Fibroblast of villous mesenchyme (primary cell): ENCODE data around the gene RFX3. TPM values are rescaled to one million over a fixed set of nuclear protein-coding genes. Genes with fewer than 3 reads are reported as not detected.
A peak's percentile ranks its signal among the peaks of the same experiment; 100 is the strongest.

Experiments used
- DNase-seq: peaks from one replicate; pipeline ENCODE4 v3.0.0-alpha.2; 2010; ENCODE audit warnings: low read depth
- H3K4me3 ChIP-seq: 2 replicates; pipeline ENCODE4 v1.5.1; 2011; ENCODE audit warnings: low read depth, mild to moderate bottlenecking, low read length
- total RNA-seq: library from RNA; depleted of rRNA; stranded (reverse); fragments of >200 nt; gene quantifications from 2 replicates; pipeline ENCODE4 v1.2.3, GENCODE V29; 2012
- TF ChIP-seq, protein P1 (sequence below): IDR thresholded peaks from 2 replicates; pipeline ENCODE4 v1.5.1; 2012; ENCODE audit warnings: low read depth, mild to moderate bottlenecking, low read length; ENCODE audit not compliant: insufficient read depth

RFX3 gene
- total RNA-seq, 1 donor, result 3.5 TPM

DNA sequence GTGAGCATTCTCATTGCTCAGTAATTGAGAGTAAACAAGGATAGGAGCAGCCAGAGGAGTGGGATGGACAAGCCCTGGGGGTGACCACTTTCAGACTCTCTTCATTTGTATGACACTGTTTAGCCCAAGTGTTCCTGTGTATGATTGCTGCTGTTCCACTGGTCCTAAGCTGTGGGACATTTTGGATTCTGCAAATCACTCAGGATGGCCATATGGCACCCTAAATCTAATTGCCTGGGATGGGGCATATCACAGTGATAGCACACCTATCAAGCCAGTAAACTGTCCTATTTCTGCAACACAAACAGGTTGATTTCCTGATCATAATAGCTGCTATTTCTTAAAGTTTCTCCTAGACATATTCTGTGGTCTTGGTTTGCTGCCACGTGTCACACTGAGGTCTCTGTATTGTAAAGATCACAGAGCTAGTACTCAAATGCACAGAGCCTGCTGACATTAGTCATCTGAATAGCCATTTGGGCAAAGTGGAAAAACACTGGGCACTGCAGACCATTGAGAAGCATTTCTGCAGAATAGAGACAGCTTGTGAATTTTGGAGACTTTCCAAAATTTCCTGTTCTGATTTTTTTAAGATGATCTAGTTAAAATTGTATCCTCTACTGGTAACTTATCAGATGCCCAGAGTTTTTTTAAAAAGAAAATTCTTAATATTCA lies 320.2 kb downstream of the RFX3 start:
- TF ChIP-seq, protein P1, sequence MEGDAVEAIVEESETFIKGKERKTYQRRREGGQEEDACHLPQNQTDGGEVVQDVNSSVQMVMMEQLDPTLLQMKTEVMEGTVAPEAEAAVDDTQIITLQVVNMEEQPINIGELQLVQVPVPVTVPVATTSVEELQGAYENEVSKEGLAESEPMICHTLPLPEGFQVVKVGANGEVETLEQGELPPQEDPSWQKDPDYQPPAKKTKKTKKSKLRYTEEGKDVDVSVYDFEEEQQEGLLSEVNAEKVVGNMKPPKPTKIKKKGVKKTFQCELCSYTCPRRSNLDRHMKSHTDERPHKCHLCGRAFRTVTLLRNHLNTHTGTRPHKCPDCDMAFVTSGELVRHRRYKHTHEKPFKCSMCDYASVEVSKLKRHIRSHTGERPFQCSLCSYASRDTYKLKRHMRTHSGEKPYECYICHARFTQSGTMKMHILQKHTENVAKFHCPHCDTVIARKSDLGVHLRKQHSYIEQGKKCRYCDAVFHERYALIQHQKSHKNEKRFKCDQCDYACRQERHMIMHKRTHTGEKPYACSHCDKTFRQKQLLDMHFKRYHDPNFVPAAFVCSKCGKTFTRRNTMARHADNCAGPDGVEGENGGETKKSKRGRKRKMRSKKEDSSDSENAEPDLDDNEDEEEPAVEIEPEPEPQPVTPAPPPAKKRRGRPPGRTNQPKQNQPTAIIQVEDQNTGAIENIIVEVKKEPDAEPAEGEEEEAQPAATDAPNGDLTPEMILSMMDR, result no peak
- DNase-seq, result peak; percentile 2
- H3K4me3 ChIP-seq, result no peak overlapping the region

DNA sequence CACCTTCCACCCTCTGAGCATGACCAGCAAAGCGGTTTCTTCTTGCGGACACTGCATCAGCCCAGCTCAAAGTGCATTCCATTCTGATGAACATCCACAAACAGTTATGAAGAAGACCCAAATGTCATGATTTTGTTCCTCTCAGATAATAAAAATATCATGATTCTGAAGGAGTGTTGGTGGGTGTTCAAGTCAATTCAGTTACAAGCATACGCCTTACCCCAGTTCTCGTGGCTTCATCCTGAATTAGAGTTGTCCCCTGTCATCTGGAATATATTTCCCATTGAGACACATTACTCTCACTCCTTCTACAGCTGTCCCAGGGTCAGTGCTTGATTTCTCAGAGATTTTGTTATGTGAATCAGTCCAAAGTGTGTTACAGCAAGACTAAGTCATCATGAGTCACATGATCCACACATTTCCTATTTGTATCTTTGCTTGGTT lies 325.4 kb downstream of the RFX3 start:
- DNase-seq, result peak; percentile 29
- TF ChIP-seq, protein P1, result no peak
- H3K4me3 ChIP-seq, result no peak overlapping the region

GRCh38 chr9:3193791-3194190 lies 332.0 kb downstream of the RFX3 start:
- no peak overlapping the region for H3K4me3 ChIP-seq
- TF ChIP-seq, protein P1, result no peak
- DNase-seq, result no peak

GRCh38 chr9:3191715-3192114 lies 334.1 kb downstream of the RFX3 start:
- H3K4me3 ChIP-seq, result no peak overlapping the region
- DNase-seq, result no peak
- TF ChIP-seq, protein P1, result no peak

- H3K4me3 ChIP-seq, result no peak overlapping the region
- no peak for DNase-seq
- TF ChIP-seq, protein P1, result no peak
These were observed 336.5 kb downstream of the RFX3 start for GRCh38 chr9:3189113-3189861.

GRCh38 chr9:3186751-3187150 lies 339.1 kb downstream of the RFX3 start:
- no peak overlapping the region for H3K4me3 ChIP-seq
- TF ChIP-seq, protein P1, result no peak
- DNase-seq, result no peak
